Measurements from ENCODE around the gene PRELP. TPM values are rescaled to one million over a fixed set of nuclear protein-coding genes. Genes with fewer than 3 reads are reported as not detected.

Gene PRELP
- total and polyA plus RNA-seq, 10 of the 15 experiments (the other 5 are each of a cell fraction or from before 2014, with no cell fraction given), result 0.03 to 0.05 TPM; not detected in 8

DNA sequence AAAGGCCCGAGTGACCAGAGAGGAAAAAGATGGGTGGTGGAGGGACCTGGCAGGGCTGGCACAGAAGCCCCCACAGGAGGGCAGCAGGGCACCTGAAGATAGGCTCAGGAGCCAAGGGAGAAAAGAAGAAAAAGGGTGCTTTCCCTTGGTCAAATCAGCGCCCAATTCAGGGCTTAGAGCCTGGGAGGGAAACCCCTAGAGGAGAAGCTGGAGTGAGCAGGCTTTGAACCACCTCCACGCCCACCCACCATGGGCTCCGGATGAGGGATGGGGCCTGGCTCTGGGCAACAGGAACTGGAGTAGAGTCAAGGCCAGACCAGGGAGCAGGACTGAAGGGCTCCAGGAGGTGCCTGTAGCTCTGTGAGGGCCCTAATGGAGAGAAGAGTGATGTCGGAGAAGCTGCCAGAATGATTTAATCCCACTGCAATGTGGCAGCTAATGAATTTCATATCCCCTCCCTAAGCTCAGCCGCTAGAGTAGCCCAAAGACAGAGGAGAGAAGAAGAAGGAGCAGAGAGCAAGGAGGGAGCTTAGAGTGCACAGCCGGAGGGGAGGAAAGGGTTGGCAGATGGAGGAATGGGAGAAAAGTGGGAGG lies 12.0 kb upstream of the PRELP start:
- POLR2A ChIA-PET, result interaction anchor here (1.1 to 2.2 kb wide), 3 partner anchors 10 to 22 kb away, joined by 3 to 7 read pairs (median 4); no protein-coding TSS in a partner anchor
- Histone ChIP-seq H3K36me3 (ENCODE audit: control insufficient read depth in 2 of 2, insufficient read depth in 2 of 2, low read length in 1 of 2) (no peaks in the 10 kb centered on the region), H3K27me3 (replicated peaks in 1 of 2; ENCODE audit: control insufficient read depth in 2 of 2, insufficient read depth in 2 of 2, low read length in 1 of 2) (no peaks in the 10 kb centered on the region; a peak in 2 of 4 replicates), H3K79me2 (ENCODE audit: control insufficient read depth, insufficient read depth, low read length) (no peaks in the 10 kb centered on the region), H2AFZ (ENCODE audit: control insufficient read depth, low read depth, low read length) (no peak overlapping the region), H3K4me1 (ENCODE audit: control insufficient read depth, insufficient read depth, low read length) (no peaks in the 10 kb centered on the region), H3K4me2 (ENCODE audit: control insufficient read depth, insufficient read depth) (no peak overlapping the region), H3K9ac (ENCODE audit: control insufficient read depth, insufficient read depth, low read length) (no peak overlapping the region), H3K9me3 (replicated peaks; ENCODE audit: control insufficient read depth, insufficient read depth, low read length) (no peaks in the 10 kb centered on the region), H3K27ac (ENCODE audit: control insufficient read depth, insufficient read depth) (no peak overlapping the region), H4K20me1 (ENCODE audit: control insufficient read depth, insufficient read depth) (no peaks in the 10 kb centered on the region), H3K4me3 (no peak overlapping the region)
- in situ Hi-C loops (cut with MboI), result no loop called here
- SMC1A ChIA-PET (ENCODE audit: uncharacterized antibody, unreplicated experiment), result interaction anchor here (0.6 to 3.3 kb wide), 12 partner anchors 12 to 236 kb away, joined by 3 to 19 read pairs (median 4); partner anchors contain the start of gene PRELP
- RAD21 ChIA-PET (ENCODE audit: unreplicated experiment), result interaction anchor here (0.7 to 2.9 kb wide), 7 partner anchors 11 to 122 kb away, joined by 3 to 17 read pairs (median 5); no protein-coding TSS in a partner anchor
- intact Hi-C loops (cut with micrococcal nuclease; ENCODE audit: unreplicated experiment), result no loop called here
- FAIRE-seq (no peak), DNase-seq (ENCODE audit: low read depth, low spot score) (no peak), ATAC-seq (peak; percentile 59)
- no TSS peak for BruUV-seq (replicated peaks)
- CTCF ChIA-PET, result interaction anchor here (1.3 to 7.3 kb wide), 8 partner anchors 13 to 199 kb away, joined by 3 to 82 read pairs (median 8); no protein-coding TSS in a partner anchor
- TF ChIP-seq SMC3 (IDR thresholded peaks at IDR 0.05; ENCODE audit: borderline replicate concordance, low read length), result peak; percentile 3; the same call in 1 of the 2 replicates
- TF ChIP-seq, protein P1, sequence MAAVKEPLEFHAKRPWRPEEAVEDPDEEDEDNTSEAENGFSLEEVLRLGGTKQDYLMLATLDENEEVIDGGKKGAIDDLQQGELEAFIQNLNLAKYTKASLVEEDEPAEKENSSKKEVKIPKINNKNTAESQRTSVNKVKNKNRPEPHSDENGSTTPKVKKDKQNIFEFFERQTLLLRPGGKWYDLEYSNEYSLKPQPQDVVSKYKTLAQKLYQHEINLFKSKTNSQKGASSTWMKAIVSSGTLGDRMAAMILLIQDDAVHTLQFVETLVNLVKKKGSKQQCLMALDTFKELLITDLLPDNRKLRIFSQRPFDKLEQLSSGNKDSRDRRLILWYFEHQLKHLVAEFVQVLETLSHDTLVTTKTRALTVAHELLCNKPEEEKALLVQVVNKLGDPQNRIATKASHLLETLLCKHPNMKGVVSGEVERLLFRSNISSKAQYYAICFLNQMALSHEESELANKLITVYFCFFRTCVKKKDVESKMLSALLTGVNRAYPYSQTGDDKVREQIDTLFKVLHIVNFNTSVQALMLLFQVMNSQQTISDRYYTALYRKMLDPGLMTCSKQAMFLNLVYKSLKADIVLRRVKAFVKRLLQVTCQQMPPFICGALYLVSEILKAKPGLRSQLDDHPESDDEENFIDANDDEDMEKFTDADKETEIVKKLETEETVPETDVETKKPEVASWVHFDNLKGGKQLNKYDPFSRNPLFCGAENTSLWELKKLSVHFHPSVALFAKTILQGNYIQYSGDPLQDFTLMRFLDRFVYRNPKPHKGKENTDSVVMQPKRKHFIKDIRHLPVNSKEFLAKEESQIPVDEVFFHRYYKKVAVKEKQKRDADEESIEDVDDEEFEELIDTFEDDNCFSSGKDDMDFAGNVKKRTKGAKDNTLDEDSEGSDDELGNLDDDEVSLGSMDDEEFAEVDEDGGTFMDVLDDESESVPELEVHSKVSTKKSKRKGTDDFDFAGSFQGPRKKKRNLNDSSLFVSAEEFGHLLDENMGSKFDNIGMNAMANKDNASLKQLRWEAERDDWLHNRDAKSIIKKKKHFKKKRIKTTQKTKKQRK (IDR thresholded peaks at IDR 0.05; ENCODE audit: low read depth, low read length), result no peak
- TF ChIP-seq, protein P2, sequence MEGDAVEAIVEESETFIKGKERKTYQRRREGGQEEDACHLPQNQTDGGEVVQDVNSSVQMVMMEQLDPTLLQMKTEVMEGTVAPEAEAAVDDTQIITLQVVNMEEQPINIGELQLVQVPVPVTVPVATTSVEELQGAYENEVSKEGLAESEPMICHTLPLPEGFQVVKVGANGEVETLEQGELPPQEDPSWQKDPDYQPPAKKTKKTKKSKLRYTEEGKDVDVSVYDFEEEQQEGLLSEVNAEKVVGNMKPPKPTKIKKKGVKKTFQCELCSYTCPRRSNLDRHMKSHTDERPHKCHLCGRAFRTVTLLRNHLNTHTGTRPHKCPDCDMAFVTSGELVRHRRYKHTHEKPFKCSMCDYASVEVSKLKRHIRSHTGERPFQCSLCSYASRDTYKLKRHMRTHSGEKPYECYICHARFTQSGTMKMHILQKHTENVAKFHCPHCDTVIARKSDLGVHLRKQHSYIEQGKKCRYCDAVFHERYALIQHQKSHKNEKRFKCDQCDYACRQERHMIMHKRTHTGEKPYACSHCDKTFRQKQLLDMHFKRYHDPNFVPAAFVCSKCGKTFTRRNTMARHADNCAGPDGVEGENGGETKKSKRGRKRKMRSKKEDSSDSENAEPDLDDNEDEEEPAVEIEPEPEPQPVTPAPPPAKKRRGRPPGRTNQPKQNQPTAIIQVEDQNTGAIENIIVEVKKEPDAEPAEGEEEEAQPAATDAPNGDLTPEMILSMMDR (IDR thresholded peaks at IDR 0.05 in 2 of 3, conservative IDR thresholded peaks at IDR 0.05 in 1 of 3; ENCODE audit: control insufficient read depth in 2 of 3, extremely low read depth in 1 of 3, insufficient read depth in 1 of 3, low read depth in 3 of 3, low read length in 3 of 3), result peak; percentile 5 to 41 (median 13); a peak in 3 of 6 replicates
- TF ChIP-seq RB1 (IDR thresholded peaks at IDR 0.05; ENCODE audit: borderline replicate concordance), result no peak
- WGBS (ENCODE audit: insufficient coverage, insufficient replicate concordance, low lambda C conversion rate, missing lambda C conversion rate), result 38% methylated on average over 7 of the region's 7 CpGs

All from GM12878 (cell line).